Effector CD4-positive, alpha-beta T cell (primary cell): ENCODE measurements around the gene ARHGAP4.

Experiments used
- DNase-seq: peaks from one replicate; pipeline ENCODE4 v3.0.0-alpha.2; 2020

ARHGAP4 gene

DNA sequence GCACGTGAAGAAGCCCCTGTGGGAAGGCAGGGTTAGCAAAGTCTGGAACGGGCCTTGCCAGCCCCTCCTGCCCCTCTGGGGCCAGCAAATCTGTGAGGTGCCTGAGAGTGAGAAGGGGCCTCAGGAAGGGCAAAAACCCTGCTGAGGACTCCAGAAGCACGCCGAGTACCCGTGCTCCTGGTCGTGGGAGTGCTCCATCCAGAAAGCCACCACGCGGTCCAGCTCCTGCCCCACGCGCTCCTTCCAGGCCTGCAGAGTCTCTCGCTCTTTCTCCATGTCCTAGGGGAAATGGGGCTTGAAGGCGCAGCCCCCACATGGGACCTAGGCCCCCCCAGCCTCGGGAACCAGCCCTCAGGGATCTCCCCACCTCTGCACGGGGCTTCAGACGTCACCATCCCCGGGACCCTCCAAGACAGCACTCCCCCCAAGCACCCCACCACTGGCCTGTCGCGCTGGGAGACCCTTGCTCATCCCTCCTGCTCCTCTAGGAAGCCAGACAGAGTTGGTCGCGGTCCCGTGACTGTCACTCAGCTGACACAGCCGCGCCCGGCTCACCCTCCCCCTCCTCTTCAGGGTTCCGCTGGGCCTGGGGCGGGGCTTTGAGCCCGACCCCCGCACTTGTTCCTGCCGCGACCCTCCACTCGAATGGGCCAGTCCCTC is 18.2 kb upstream of the ARHGAP4 start, which contains the start of gene RENBP:
TSS of gene RENBP (minus strand) at position 504 of the 660 bp plus-strand sequence. CDS start at position 471, 33 bp downstream.
- peak; percentile 31 for DNase-seq

GRCh38 chrX:153941336-153942252 is 15.5 kb upstream of the ARHGAP4 start:
- DNase-seq = no peak

GRCh38 chrX:153939573-153939972 is 13.5 kb upstream of the ARHGAP4 start:
- DNase-seq = no peak

GRCh38 chrX:153938226-153938786 is 12.2 kb upstream of the ARHGAP4 start:
- no peak for DNase-seq

DNA sequence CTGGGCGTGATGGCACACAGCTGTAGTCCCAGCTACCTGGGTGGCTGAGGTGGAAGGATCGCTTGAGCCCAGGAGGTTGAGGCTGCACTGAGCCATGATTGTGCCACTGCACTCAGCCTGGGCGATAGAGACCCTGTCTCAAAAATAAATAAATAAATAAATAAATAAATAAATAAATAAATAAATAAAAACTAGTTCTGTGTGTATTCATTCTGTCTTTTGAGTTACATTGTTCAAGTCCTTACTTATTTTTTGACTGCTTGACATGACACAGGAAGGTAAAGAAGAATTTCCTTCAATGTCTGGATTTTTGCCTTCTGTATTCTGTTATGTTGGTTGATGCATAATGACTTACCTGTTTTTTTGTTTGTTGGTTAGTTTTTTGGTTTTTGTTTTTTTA is 11.0 kb upstream of the ARHGAP4 start:
- DNase-seq = no peak

DNA sequence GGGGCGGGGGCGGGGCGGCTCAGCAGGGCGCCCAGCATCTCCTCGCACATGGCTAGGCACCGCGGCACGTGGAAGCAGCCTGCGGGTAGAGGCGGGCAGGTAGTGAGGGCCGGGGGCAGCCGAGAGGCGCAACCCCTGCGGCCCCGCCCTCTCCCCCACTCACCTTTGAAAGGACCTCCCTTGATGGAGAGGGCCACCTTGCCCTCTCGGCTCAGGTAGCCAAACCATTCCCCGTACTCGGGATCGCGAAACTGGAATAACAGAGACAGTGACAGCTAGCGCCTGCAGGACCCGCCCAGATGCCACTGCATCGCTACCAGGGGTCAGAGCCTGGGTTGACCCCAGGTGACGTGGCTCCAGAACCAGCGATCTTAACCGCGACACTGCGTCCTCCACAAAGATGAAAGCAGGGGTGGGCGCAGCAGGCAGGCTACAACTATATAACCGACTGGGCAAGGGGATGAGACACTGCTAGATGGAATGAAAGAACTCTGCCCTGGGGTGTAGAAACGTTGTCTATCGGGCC is 9.3 kb upstream of the ARHGAP4 start:
- DNase-seq = no peak

GRCh38 chrX:153934762-153935325 is 8.8 kb upstream of the ARHGAP4 start, which contains the start of gene NAA10:
NAA10 (minus strand) TSS chrX:153935037; CDS start chrX:153934904, 133 bp downstream.
- peak; percentile 39 for DNase-seq

GRCh38 chrX:153934148-153934761 is 8.2 kb upstream of the ARHGAP4 start:
- no peak for DNase-seq

- no peak for DNase-seq
Measured at GRCh38 chrX:153933748-153934147, 7.7 kb upstream of the ARHGAP4 start.

DNA sequence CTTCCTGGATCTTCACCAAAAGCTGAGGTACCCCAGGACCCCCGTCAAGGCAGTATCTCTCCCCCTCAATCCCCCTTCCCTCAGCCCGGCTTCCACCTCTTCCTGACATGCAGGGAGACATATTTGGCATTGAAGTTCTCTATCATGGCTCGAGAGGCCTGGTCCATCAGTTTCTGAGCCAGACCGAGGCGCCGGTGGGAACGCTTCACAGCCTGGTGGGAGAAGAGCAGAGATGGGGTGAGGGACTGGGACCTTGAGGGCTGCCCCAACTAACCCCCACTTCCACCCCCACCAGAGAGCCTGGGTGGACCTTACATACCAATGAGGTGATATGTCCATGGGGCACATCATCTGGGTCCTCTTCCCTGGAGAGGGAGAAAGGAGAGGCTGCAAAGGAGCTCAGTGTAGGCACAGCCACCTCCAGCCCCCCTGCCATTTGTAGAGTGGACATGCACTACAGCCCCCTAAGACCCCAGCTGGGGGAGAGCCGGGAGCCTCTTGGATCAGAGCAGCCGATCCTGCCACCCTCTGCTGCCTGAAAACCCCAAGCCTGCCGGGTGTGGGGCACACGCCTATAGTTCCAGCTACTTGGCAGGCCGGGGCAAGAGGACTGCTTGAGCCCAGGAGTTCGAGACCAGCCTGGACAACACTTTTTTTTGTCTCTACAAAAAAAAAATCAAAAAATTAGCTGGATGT is 6.3 kb upstream of the ARHGAP4 start:
- DNase-seq = no peak

GRCh38 chrX:153931748-153932147 is 5.7 kb upstream of the ARHGAP4 start:
- DNase-seq = no peak

- DNase-seq = no peak
Measured at GRCh38 chrX:153931151-153931550, 5.1 kb upstream of the ARHGAP4 start.

DNA sequence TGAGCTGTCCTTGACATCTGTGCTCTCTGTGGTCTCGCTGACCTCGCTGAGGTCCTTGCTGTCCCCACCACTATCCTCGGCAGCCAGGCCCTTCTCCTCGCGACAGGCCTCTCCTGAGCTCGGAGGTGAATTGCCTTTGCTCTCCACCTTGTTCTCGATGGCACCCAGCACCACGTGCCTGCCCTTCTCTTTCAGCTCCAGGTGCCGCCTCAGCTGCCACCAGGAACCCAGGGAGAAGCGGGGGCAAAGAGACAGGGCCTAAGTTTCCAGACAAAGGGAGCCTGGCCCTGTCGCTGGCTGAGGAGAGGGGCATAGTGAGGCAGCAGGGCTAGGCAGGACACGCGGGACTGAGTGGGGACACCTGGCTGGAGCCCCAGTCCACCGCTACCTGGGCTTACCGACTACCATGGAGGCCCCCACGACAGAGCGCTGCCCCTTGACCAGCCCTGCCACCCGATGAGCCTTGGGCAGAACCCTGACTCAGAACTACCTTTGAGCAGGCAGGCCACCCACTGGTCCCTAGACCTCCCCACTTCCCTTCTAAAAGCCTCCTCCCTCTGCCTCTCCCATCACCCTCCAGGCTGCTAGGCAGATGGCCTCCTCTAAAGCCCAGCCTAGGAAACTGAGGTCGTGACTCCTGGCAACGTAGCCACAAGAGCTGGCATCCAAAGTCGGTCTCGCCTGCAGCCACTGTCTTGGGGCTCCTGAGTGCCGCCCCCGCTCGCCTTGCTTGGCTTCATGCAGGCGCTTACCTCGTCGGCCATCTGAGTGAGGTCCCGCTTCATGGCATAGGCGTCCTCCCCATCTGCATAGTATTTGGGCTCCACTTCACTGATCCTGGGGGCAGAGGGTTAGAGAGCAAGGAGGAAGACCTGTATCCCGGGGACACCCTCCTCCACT is 4.2 kb upstream of the ARHGAP4 start:
- DNase-seq = no peak

DNA sequence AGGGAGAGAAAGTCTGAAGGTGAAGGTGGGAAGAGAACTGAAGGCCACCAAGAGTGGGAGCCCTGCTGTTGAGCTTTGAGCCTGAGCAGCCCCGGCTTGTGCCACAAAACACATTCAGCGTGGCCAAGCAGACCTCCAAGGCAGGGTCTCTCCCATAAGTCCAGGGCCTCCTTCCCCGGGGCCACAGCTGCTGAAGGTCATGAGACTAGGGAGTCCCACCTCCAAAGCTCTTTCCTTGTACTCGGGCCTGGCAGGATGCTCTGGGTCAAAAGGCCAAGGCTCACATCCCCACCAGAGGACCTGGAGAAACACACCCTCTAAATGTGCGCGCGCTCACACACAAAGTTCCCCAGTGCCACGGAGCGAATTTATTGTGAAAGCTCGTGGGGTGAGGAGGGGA is 3.5 kb upstream of the ARHGAP4 start:
- no peak for DNase-seq

- no peak for DNase-seq
Measured at GRCh38 chrX:153928846-153929245, 2.8 kb upstream of the ARHGAP4 start.

- peak; percentile 92 for DNase-seq
Measured at GRCh38 chrX:153927922-153928760, 2.1 kb upstream of the ARHGAP4 start.

DNA sequence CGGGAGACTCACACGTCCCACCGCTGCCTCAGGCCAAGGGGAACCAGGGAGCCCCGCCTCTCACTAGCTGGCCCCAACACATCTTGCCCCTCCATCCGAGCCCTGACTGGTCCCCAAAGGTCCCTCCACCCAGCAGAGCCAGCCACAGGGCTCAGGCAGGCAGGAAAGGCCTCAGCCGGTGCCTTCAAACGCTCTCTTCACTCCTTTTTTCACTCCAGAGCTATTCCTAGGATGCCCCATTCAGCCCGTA is 1.5 kb upstream of the ARHGAP4 start:
- DNase-seq = no peak

DNA sequence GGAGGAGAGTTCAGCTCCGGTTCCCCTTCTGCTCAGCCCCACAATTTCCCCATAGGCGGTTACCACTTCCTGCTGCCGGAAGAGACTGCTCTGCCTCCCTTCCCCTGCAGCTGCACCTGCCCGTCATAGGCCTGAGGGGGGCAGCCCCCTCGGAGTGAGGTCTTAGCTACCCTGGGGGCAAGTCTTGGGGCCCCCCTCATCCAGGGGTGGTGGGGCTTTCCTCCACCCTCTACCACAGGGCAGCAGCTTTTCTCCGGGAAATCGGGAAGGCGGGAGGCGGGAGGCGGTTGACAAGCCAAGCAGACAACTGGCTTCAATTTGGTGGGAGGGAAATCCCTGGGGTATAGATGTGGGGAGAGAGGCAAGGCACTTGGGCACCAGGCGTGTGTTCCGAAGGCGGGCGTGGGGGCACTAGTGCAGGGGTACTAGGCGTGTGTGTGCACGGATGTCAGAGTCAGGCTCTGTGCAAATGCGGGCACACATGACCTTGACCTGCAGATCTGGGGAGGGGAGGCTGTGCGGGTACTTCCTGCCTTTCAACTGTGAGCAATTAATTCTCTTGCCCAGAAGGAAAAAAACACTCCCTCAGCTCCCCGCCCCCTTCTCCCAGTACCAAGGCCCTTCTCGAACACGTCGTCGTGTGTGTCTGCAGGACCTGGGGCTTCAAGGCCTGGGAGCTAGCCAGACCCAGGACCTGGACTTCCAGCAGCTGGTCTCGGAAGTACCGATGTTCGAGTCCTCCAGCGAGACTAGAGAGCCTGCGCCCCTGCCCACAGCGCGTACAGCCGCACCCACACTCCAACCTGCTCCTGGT is 1.0 kb upstream of the ARHGAP4 start:
- DNase-seq = peak; percentile 77

DNA sequence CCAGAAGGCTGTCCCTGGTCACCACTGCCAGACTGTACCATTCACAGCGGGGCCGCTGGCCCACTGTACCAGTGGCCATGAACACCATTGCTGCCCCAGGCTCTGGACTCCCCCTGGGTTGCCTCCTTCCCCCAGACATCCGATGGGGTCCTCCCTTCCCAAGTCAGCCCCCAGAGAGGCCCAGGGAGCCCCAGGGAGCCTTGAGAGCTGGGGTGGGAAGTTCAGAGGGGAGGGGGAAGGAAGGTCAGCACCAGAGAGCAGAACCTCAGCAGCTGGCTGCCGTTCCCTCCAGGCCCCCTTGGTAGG is 441 bp upstream of the ARHGAP4 start:
- DNase-seq = no peak

GRCh38 chrX:153925387-153925738 is 701 bp downstream of the ARHGAP4 start:
- DNase-seq = no peak
